Urothelium cell line (cell line): ENCODE measurements around the gene RYR2.
"Not testable (repeated sequence)": the region's sequence is repeated elsewhere in the genome, so short reads cannot be mapped to it uniquely, and the experiment has no call there.

Experiments used
- DNase-seq: peaks from one replicate; pipeline ENCODE4 v3.0.0; 2011; ENCODE audit warnings: low spot score, mixed read lengths
- FAIRE-seq: peaks from 2 replicates; lab custom pipeline; 2011; peaks lifted over from hg19 to GRCh38; lab: Jason Lieb, UNC

The RYR2 gene

DNA sequence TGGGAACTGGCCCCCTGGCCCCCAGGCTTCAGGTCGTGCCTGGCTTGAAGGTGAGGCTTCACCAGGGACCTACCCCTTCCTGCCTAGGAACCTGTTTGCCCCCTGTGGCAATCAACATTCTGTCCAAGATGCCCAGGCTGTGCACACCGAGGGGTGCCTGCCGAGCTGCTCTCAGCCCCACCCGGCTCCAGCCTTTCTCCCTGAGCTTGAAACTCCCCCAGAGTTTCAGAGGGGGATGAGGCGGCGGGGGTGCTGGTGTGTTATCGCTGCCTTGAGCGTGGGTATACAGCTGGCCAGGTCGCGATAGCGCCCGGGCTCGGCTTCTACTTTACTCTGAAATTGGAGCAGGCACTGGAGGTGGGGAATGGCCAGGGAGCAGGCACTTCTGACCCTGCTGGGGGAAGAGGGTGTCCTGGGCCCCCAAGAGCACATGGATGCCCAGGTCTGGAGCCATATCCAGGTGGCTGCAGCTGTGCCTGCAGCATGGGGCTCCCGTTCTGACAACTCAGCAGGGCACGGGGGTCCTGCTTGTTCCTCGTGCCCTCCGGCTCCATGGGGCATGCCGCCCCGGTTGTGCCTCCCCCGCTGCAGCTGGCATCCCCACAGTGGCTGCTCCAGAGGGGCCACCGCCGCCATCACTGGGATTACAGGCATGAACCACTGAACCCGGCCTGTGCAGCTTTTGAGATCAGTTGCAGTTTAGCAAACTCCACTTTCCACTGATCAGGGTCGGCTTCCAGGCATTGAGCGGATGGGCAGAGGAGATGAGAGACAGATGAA is 29.8 kb downstream of the RYR2 start:
- no peak for FAIRE-seq

DNA sequence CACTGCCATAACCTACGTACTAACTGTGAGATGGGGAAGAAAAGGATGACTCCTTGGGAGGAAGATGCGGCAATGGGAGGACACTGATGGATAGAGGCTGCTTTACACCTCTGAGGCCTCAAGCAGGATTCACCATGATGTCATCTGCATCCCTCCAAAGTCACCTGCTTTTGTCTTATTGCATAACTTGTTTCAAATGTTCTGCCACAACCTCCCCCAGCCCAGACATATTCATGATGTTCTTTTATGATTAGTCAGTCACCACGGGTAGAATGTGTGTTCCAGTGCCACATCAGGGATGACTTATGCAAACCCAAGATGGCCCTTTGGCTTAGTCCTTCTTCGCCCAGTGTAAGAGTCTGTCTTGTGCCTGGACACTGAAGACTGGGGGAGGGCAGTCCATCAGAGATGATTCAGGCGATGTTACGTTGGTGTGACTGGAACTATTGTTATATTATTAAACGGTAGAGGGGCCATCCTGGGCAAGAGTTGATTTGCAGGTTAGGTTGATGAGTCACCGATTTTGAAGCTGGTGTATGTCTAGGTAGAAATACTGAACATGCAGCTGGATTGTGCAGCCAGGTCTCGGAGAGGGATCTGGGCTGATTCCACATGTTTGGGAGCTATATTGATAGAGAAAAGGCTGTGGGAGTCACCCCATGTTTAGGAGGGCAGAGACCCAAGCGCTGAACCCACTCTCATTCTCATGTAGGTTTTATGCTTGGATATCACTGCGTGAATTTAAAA is 32.6 kb downstream of the RYR2 start:
- FAIRE-seq: no peak
- DNase-seq: peak; percentile 23

More for the DNA sequence above, 29.8 kb downstream of the RYR2 start:
- no peak for DNase-seq

DNA sequence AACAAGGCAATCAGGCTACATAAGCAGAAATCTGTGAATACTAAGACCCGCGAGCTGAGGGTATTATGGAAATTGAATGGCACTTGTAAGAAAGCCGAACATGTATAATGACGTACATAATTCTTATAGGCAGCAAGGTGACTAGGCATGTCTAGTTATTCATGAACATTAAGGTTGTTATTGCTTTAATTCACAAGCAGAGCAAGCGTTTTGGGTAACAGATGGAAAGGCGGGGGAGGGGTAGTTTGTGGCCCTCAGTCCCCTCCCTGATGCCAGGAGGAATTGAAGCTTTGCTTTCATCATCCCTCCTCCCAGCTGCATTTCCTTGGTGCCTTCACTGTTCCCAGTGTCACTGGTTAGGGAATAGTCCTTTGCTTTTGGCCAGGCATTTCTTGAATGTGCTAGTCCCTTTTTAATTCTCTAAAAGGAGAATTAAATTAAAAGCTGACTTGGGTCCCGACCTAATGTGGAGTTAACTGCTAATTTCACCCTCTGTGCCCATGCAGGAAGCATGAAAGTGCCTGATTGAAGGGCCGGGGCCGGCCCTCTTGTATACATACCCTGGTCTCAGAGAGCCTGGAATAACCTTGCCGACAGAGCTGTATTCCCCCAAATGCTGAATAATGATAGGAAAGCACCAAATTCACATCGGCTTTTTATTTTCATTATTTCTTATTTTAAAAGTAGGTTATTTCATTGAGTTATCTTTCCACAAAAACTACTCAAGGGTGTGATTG is 42.5 kb downstream of the RYR2 start:
- DNase-seq: no peak
- no peak for FAIRE-seq

DNA sequence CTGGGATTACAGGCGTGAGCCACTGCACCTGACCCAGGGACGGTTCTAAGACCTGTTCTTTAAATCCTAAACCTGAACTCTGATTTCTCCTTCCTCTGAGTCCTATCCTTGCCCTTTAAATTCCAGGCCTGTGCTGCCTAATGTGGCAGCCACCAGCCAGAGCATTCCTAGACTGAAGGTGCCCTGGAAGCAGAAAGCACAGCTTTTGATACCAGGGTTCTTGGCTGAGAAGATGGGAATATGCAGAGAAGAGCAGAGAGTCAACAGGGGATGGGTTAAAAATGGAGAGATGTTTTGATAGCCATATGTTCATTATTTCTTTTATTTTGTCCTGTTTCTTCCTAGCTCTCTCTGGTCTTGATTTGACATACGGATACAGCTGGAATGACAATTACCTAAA is 49.7 kb downstream of the RYR2 start:
- no peak for DNase-seq
- no peak for FAIRE-seq

DNA sequence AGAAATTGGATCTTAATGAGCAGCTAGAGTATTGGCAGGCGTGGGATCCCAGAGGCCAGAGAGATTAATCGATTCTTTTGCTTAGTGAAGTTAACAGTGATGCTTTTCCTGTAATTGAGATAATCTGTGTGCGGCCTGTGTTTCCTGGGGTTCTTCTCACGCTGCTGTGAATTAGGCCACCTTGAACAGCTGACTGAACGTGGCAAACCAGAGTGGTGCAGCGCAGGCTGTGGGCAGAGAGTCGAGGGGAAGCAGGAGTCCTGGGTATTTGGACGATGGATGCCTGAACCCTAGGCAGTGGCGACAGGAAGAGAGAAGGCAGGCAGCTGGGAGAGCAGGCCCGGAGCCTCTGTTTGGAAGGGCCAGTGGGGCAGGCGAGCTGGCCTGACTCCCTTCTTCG is 51.7 kb downstream of the RYR2 start:
- no peak for FAIRE-seq
- DNase-seq: no peak

DNA sequence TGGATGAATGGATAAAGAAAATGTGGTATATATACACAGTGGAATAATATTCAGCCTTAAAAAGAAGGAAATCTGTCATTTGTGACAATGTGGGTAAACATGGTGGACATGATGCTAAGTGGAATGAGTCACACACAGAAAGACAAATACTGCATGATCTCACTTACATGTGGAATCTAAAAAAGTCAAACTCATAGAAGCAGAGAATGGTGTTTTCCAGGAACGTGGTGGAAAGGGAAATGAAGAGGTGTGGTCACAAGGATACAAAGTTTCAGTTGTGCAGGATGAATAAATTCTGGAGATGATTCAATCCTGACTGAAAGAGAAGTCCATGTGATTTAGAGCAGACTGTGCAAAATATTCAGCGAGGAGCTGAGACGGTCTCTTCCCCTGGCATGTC is 56.6 kb downstream of the RYR2 start:
- DNase-seq (no peak), FAIRE-seq (no peak)

DNA sequence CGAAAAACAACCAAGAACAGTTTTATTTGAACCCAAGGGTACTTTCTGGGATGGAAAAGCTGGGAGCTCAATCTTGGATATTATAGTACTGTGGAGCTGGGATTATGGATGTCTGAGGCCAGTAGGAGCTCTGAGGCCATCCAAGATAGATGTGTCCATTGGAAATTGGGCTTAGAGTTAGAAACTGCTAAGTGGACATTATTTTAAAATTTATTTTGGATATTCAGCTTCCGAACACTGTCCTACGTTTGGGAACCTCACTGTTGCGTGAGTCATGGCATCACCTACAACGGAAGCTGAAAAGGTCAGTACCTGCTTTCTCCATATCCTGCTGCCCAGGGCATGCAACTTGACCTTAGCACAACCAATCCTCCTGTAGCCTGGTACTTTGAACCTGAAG is 61.0 kb downstream of the RYR2 start:
- no peak for FAIRE-seq

DNA sequence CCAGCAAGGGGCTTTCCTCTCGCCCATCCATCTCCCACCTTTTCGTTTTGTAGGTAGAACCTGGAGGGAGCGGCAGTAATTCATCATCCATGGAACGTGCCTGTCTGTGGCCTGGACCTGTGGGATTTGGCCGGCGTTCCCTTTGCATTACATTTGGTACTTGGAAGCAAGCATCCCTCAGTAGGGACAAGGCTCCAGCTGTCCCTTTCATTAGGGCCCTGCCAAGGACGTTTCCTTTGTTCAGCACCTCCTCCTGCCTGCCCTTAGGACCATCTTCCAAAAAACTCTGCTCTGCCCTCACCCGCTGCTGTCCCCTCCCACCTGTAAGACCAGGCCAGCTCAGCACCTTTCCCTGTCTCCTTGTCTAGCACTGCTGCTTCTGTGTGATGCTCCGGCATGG is 62.1 kb downstream of the RYR2 start:
- no peak for DNase-seq
- FAIRE-seq: no peak

More for the DNA sequence above, 61.0 kb downstream of the RYR2 start:
- DNase-seq: no peak

DNA sequence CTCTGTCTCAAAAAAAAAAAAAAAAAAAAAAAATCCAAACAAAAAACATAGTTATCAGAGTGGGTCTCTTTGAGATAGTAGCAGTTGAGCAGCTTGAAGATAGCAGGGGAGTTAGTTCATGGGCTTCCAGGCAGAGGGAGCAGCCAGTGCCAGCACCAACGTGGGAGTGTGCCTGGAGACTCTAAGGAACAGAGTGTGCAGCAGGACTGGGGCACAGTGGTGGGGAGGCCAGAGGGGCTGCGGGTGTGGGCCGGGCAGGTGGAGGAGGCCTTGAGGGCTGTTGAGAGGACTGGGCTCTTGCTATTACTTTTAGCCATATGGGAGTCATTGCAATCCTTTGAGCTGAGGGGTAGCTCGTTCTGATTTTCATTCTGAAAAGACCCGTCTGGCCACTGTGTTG is 63.8 kb downstream of the RYR2 start:
- FAIRE-seq (no peak), DNase-seq (no peak)

DNA sequence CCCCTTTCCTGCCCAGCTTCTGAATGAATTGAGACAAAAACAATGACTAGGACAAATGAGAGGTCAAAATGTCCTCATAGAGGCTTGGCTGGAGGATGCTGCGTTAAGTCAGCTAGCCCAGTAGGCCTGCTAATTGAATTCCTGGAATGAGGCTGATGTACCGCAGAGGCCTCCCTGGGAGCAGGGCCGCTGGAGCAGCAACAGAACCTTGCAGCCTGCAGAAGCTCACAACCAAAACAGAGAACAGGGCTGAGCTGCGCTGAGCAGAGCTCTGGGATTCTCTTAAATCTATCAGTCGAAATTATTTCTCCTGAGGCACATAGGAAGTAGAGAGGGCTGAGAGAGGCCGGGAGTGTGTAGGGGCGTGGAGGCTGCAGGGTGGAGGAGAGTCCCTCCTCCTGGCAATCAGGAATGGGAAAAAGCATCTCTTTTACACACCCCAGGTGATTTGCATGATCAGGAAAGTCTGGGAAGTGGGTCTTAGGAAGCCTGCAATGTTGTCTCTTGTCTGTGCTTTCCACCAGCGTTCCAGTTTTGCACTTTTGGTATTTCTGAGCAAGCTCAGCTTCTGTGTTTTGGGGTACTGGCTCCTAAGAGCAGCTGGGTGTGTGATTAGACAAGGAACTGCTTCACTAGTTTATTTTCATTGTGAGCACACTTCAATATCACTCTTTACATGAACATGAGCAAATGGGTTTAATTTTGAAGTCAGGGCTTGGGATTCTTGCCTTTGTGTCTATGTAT is 66.5 kb downstream of the RYR2 start:
- FAIRE-seq (no peak), DNase-seq (no peak)

DNA sequence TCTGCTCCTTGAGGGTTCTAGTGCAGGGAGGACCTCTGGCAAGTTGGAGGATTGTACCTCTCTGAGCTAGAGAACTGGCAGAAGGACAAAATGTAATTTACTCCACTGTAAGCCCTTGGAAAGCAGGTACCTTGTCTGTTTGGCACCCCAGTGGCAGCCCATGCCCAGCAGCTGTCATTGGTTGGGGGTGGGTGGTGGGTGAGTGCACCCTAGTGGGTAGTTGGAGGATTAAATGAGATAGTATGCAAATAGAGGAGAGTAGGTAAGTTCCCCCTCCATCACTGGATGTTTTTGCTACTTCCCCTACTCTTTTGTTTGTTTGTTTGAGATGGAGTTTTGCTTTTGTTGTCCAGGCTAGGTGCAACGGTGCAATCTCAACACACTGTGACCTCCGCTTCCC is 69.8 kb downstream of the RYR2 start:
- no peak for FAIRE-seq

DNA sequence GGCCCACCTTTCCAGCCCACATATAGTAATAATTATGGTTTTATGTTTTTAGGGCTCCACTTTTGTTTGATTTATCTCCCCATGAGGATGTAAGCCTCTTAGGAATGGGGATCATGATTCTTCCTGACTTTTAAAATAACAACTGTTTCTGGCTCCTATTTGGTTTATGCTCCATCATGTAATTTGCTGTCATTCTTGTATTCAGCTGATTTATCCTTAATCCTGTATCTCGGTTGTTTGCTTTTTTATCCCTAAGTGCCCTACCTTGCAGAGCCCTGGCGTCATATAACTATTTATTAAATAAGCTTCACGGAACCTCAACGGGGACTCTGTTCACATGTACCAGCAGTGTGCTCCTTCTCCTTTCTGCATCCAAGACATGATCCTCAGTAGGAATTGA is 70.7 kb downstream of the RYR2 start:
- FAIRE-seq: no peak
- DNase-seq: no peak

More for the DNA sequence above, 69.8 kb downstream of the RYR2 start:
- no peak for DNase-seq

DNA sequence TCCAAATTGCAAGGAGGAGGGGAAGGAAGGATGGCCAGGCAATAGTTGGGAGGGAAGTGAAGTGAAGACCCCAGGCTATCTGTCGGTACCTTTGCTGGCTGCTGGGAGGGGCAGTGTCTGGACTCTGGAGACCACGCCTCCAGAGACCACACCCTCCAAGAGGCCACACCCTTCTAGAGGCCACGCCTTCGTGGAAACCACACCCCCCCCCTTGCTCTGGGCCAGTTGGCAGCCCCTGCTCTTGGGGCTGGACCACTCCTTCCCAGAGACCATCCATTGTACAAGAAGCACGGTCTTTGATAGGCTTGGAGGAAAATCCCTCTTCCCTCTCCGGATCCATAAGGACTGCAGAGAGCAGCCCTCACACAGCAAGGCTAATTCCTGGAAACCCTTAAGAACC is 73.1 kb downstream of the RYR2 start:
- FAIRE-seq (no peak), DNase-seq (no peak)

DNA sequence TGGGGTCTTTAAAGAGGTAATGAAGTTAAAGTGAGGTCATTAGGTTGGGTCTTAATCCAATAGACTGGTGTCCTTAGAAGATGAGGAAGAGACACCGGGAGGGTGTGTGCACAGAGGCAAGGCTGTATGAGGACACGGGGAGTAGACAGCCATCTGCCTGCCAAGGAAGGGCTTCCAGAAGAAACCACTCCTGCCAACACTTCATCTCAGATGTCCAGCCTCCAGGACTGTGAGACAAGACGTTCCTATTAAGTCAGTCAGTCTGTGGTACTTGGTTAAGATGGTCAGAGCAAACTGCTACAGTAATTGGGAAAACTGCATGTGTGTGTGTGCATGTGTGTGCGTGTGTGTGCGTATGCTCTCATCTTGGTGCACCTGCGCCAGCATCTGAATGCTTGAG is 77.1 kb downstream of the RYR2 start:
- FAIRE-seq (no peak), DNase-seq (no peak)

DNA sequence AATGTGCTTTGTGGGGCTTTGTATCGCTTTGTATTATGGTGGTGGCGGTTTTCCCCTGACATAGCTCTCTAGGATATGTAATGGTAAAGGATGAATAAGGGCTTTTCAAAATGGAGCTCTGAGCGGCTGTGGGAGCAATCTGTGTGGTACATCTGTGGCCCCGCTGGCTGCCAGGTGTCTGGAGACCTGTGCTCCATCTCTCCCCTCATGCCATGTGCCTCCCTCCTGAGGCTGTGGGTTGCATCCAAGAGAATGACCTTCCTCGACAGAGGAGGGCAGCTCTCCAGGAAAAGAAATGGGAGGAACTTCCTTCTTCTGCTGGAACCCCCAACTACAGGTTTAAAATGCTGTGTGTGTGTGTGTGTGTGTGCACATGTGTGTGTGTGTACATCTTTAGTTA is 78.7 kb downstream of the RYR2 start:
- DNase-seq (no peak), FAIRE-seq (peak; percentile 50)

DNA sequence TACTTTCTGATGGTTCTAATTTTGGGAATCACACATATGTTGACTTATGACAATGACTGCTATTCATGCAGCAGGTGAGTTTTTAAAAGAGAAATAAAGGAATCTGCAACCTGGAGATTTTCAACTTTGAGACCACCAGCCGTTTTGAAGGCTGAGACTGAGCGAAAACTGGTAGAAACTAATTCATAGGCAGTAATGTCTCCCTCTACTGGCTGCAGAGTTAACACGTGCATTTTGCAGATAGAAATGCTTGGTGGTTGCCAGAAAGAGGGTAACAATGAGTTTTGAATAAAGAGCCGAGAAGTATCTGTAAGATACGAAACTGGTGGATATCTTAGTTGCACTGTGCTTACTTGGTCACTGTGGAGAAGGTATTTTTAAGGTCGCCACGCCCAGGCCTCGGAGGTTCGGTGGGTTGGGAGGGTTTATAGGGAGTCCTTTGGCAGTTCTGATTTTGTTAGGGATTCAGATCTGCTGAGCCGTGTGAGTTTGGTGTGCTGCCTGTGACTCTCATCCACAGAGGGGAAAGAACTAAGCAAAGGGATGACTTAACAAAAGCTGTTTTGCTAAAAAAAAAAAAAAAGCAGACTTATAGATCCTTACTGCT is 83.0 kb downstream of the RYR2 start:
- FAIRE-seq (no peak), DNase-seq (peak; percentile 21)

DNA sequence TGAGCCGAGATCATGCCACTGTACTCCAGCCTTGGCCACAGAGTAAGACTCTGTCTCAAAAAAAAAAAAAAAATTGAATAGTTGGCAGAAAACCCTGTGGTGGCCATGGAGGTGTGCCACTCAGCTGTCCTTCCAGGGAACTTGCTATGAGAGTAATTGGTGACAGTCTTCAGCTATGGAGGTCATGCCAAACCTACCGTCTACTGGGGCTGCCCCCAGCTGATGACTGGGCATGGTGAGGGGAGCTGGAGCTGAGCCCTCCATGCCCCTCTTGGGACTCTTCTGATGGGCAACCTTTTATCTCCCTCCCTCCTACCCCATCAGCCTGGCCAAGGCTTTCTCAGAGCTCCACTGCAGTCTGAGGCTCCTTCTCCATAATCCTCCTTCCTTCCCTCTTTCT is 84.2 kb downstream of the RYR2 start:
- FAIRE-seq (no peak), DNase-seq (no peak)

DNA sequence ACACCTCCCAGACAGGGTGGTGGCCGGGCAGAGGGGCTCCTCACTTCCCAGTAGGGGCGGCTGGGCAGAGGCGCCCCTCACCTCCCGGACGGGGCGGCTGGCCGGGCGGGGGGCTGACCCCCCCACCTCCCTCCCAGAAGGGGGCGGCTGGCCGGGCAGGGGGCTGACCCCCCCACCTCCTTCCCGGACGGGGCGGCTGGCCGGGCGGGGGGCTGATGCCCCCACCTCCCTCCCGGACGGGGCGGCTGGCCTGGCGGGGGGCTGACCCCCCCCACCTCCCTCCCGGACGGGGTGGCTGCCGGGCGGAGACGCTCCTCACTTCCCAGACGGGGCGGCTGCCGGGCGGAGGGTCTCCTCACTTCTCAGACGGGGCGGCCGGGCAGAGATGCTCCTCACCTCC is 85.3 kb downstream of the RYR2 start:
- not testable (repeated sequence) for FAIRE-seq, DNase-seq

DNA sequence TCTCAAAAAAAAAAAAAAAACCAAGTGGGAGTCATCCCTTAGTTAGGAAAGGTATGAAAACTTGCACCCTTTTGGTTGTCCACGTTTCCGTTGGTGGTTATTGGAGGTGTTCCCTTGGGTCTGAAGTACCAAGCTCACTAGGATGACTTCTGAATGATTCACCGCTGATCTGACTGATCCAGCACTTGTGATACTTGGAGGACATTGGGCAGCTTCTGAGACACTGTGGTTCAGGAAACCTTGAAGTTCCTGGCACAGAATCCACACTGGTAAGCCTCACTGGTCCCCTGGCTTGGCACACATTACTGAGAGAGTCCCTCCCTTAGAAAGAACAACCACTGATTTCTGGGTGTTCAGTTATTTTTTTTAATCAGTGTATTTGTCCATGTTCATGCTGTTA is 91.9 kb downstream of the RYR2 start:
- no peak for FAIRE-seq
- DNase-seq: no peak

DNA sequence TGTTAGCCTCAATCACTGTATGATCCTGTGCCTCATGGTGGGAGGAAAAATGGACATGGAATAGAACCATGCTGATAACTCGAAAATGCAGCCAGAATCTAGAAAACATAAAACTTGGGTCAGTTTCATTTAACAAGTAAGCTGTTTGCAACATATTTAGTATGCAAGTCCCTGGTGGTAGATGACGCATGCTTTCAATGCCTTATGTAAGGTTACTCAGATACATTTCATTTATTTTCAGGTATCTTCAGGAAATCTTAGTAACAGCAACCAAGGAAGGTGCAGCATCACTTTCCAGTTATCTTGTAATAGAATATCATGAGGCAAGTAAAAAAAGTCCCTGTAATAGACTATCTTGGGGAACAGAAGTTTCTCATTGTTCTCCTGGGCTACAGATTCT is 92.9 kb downstream of the RYR2 start:
- FAIRE-seq (no peak), DNase-seq (no peak)

DNA sequence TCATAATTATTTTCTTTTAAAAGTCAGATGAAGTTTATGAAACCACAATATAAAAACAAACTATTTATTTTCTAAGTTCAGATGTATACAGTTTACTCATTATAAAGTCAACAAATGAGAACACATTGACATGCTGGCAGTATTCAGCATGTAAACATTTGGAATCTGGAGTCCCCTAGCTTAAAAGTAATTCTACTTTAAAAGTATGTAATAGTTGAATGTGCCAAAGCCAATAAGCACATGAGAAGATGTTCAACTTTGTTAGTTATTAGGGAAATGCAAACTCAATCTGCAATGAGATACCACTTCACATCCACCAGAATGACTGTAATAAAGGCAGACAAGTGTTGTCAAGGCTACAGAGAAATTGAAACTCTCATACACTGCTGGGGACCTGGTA is 96.6 kb downstream of the RYR2 start:
- FAIRE-seq (no peak), DNase-seq (no peak)
